PC-9 (cell line): Measurements from ENCODE around the gene CAAP1. TPM values are rescaled to one million over a fixed set of nuclear protein-coding genes. Genes with fewer than 3 reads are reported as not detected.

Experiments used
- BruUV-seq: library from RNA; stranded (reverse); fragments of 400-500 nt; replicated peaks from 2 replicates; lab custom pipeline; 2021; lab: Mats Ljungman, UMichigan
- CTCF ChIA-PET: fragments of 300-600 bp; sonication (Branson Sonifier 250); formaldehyde crosslinking; loops from one replicate; lab custom pipeline; 2022; ENCODE audit warnings: antibody characterized with exemption; lab: Charles Lee
- POLR2A ChIA-PET: fragments of 300-600 bp; sonication (Branson Sonifier 250); formaldehyde crosslinking; loops from one replicate; lab custom pipeline; 2022; ENCODE audit warnings: antibody characterized with exemption; ENCODE audit not compliant: unreplicated experiment; lab: Charles Lee
- DNase-seq, 2 experiments: peaks; one replicate each; pipeline versions ENCODE4 v3.0.0 to v3.0.0-alpha.2; 2015 to 2022; ENCODE audit warnings: mixed read lengths in 1 of 2
- H2AFZ ChIP-seq: fragments of 200-600 bp; sonication (generic); 2 replicates; pipeline ENCODE4 v1.8.1; 2017; ENCODE audit warnings: antibody characterized with exemption
- H3F3A ChIP-seq: fragments of 200-600 bp; sonication (generic); 2 replicates; pipeline ENCODE4 v1.8.1; 2017; ENCODE audit warnings: antibody characterized with exemption, mild to moderate bottlenecking, low read depth; ENCODE audit not compliant: insufficient read depth
- H3K27ac ChIP-seq: fragments of 200-600 bp; sonication (generic); 2 replicates; pipeline ENCODE4 v1.6.1; 2016; ENCODE audit warnings: mixed run types
- H3K27me3 ChIP-seq: fragments of 200-600 bp; sonication (generic); 2 replicates; pipeline ENCODE4 v1.6.1; 2016; ENCODE audit warnings: low read depth, mixed run types; ENCODE audit not compliant: insufficient read depth
- H3K36me3 ChIP-seq: fragments of 200-600 bp; sonication (generic); 2 replicates; pipeline ENCODE4 v1.6.1; 2016; ENCODE audit warnings: low read depth, mixed run types
- H3K4me1 ChIP-seq: fragments of 200-600 bp; sonication (generic); replicated peaks from 2 replicates; pipeline ENCODE4 v1.6.1; 2016; ENCODE audit warnings: mixed run types; ENCODE audit not compliant: insufficient read depth
- H3K4me2 ChIP-seq: fragments of 200-600 bp; sonication (generic); 2 replicates; pipeline ENCODE4 v1.6.1; 2017; ENCODE audit warnings: mixed run types
- H3K4me3 ChIP-seq: fragments of 200-600 bp; sonication (generic); 2 replicates; pipeline ENCODE4 v1.6.1; 2016; ENCODE audit warnings: mixed run types
- H3K79me2 ChIP-seq: fragments of 200-600 bp; sonication (generic); 2 replicates; pipeline ENCODE4 v1.6.1; 2017; ENCODE audit warnings: low read depth, mixed run types
- H3K9me2 ChIP-seq: fragments of 200-600 bp; sonication (generic); 2 replicates; pipeline ENCODE4 v1.8.1; 2017; ENCODE audit warnings: mild to moderate bottlenecking; ENCODE audit not compliant: insufficient read depth
- H3K9me3 ChIP-seq: fragments of 200-600 bp; sonication (generic); 2 replicates; pipeline ENCODE4 v1.8.1; 2016; ENCODE audit warnings: low read depth; ENCODE audit not compliant: insufficient read depth
- H4K20me1 ChIP-seq: fragments of 200-600 bp; sonication (generic); 2 replicates; pipeline ENCODE4 v1.8.1; 2017; ENCODE audit not compliant: insufficient read depth
- CTCF ChIP-seq: fragments of 200-600 bp; sonication (generic); conservative IDR thresholded peaks from 2 replicates; pipeline ENCODE4 v1.6.1; 2017; ENCODE audit warnings: mixed run types, antibody characterized with exemption, mild to moderate bottlenecking, moderate library complexity
- EZH2 ChIP-seq: fragments of 200-600 bp; sonication (generic); IDR thresholded peaks from 2 replicates; pipeline ENCODE4 v1.8.0; 2017; ENCODE audit warnings: antibody characterized with exemption, low read depth
- intact Hi-C: fragments of 100-400 bp; cut with micrococcal nuclease; formaldehyde crosslinking; loops from one replicate; pipeline ENCODE4 v1.10.0; 2022; ENCODE audit not compliant: unreplicated experiment
- total RNA-seq: library from RNA; stranded (reverse); gene quantifications from 2 replicates; pipeline ENCODE4 v1.2.3, GENCODE V29; 2021

The CAAP1 gene
- total RNA-seq, 1 experiment from 2014 or later: 12.1 TPM

- intact Hi-C loops: no loop called here
- no peak overlapping the region for H3K27ac ChIP-seq
- H2AFZ ChIP-seq: no peak overlapping the region
- H3K4me1 ChIP-seq: no peaks in the 10 kb centered on the region
- no peaks in the 10 kb centered on the region for H3K79me2 ChIP-seq
- H3K27me3 ChIP-seq: no peaks in the 10 kb centered on the region
- no peak overlapping the region for H3K4me3 ChIP-seq
- H3K9me2 ChIP-seq: 0 out of 2 replicates have a peak, but pooled peaks cover 3% of the 10 kb centered on the region
- no peaks in the 10 kb centered on the region for H3K36me3 ChIP-seq
- H3K4me2 ChIP-seq: no peak overlapping the region
- no peaks in the 10 kb centered on the region for H3K9me3 ChIP-seq
- DNase-seq: no peak
- H3F3A ChIP-seq: no peaks in the 10 kb centered on the region
- ChIA-PET CTCF (no interaction called here), POLR2A (no interaction called here)
- no peak for TF ChIP-seq CTCF
- TF ChIP-seq EZH2: no peak
- BruUV-seq: no TSS peak
- H4K20me1 ChIP-seq: no peaks in the 10 kb centered on the region
Measured at GRCh38 chr9:26807161-26807560, 85.4 kb downstream of the CAAP1 start.

GRCh38 chr9:26802921-26803320 lies 89.7 kb downstream of the CAAP1 start:
- TF ChIP-seq EZH2 (no peak), CTCF (no peak)
- Histone ChIP-seq H3K79me2 (no peaks in the 10 kb centered on the region), H3K27me3 (no peaks in the 10 kb centered on the region), H3K9me3 (no peaks in the 10 kb centered on the region), H3K9me2 (no peaks in the 10 kb centered on the region), H3K4me2 (no peak overlapping the region), H2AFZ (no peak overlapping the region), H3K4me1 (peaks cover 8% of the 10 kb centered on the region), H3K4me3 (no peak overlapping the region), H3K36me3 (no peaks in the 10 kb centered on the region), H4K20me1 (no peaks in the 10 kb centered on the region), H3K27ac (no peak overlapping the region), H3F3A (no peaks in the 10 kb centered on the region)
- no TSS peak for BruUV-seq
- intact Hi-C loops: no loop called here
- ChIA-PET POLR2A (no interaction called here), CTCF (no interaction called here)
- no peak for DNase-seq

GRCh38 chr9:26801772-26802171 lies 90.8 kb downstream of the CAAP1 start:
- CTCF ChIA-PET: no interaction called here
- POLR2A ChIA-PET: no interaction called here
- Histone ChIP-seq H2AFZ (no peak overlapping the region), H3K79me2 (no peaks in the 10 kb centered on the region), H3K27me3 (no peaks in the 10 kb centered on the region), H3K9me3 (no peaks in the 10 kb centered on the region), H3K9me2 (no peaks in the 10 kb centered on the region), H3K4me1 (peaks cover 8% of the 10 kb centered on the region), H3K36me3 (no peaks in the 10 kb centered on the region), H3K4me3 (no peak overlapping the region), H3K4me2 (no peak overlapping the region), H3F3A (no peaks in the 10 kb centered on the region), H4K20me1 (no peaks in the 10 kb centered on the region), H3K27ac (no peak overlapping the region)
- TF ChIP-seq CTCF: no peak
- no peak for TF ChIP-seq EZH2
- intact Hi-C loops: no loop called here
- BruUV-seq: no TSS peak
- DNase-seq: no peak
